VCaP (cell line): ENCODE results near the gene NACC1.

Source experiments
- H3K27ac ChIP-seq: fragments of 450-650 bp; 2 replicates; pipeline ENCODE4 v1.5.1; 2017
- CTCF ChIP-seq: fragments of 450-650 bp; conservative IDR thresholded peaks from 2 replicates; pipeline ENCODE4 v1.5.1; 2017; ENCODE audit warnings: mild to moderate bottlenecking, moderate library complexity

The NACC1 gene

GRCh38 chr19:13127811-13128575, 9.9 kb downstream of the NACC1 start:
- H3K27ac ChIP-seq = no peak overlapping the region
- no peak for TF ChIP-seq CTCF

GRCh38 chr19:13128583-13128982, 10.5 kb downstream of the NACC1 start:
- no peak for TF ChIP-seq CTCF
- H3K27ac ChIP-seq = no peak overlapping the region

GRCh38 chr19:13129384-13129783, 11.3 kb downstream of the NACC1 start:
- no peak for TF ChIP-seq CTCF
- no peak overlapping the region for H3K27ac ChIP-seq

GRCh38 chr19:13130886-13131490, 12.9 kb downstream of the NACC1 start:
- TF ChIP-seq CTCF = no peak
- H3K27ac ChIP-seq = no peak overlapping the region

GRCh38 chr19:13132471-13133180, 14.6 kb downstream of the NACC1 start:
- H3K27ac ChIP-seq = no peak overlapping the region
- TF ChIP-seq CTCF = no peak

GRCh38 chr19:13133241-13133870, 15.3 kb downstream of the NACC1 start:
- no peak for TF ChIP-seq CTCF
- H3K27ac ChIP-seq = no peak overlapping the region

- no peak overlapping the region for H3K27ac ChIP-seq
- TF ChIP-seq CTCF = no peak
Observed at GRCh38 chr19:13134626-13135025, 16.6 kb downstream of the NACC1 start.
